Urinary bladder (tissue), 4 donors: ENCODE data around the gene HOPX. TPM values are rescaled to one million over a fixed set of nuclear protein-coding genes. Genes with fewer than 3 reads are reported as not detected.
"Not testable (repeated sequence)": the region's sequence is repeated elsewhere in the genome, so short reads cannot be mapped to it uniquely, and the experiment has no call there.

ENCODE experiments used
- DNase-seq: peaks from one replicate; pipeline ENCODE4 v3.0.0-alpha.2; 2015; ENCODE audit errors: extremely low spot score
- H3K27ac ChIP-seq: one replicate; pipeline ENCODE4 v1.5.1; 2013; ENCODE audit warnings: low read depth, mild to moderate bottlenecking, moderate library complexity
- H3K36me3 ChIP-seq: one replicate; pipeline ENCODE4 v1.6.1; 2013; ENCODE audit warnings: mild to moderate bottlenecking, moderate library complexity; ENCODE audit not compliant: insufficient read depth
- H3K4me1 ChIP-seq: one replicate; pipeline ENCODE4 v1.6.1; 2013; ENCODE audit warnings: mild to moderate bottlenecking, moderate library complexity; ENCODE audit not compliant: insufficient read depth
- H3K4me3 ChIP-seq: one replicate; pipeline ENCODE4 v1.5.1; 2013; ENCODE audit warnings: low read depth, low read length
- WGBS: extraction: QIAGEN DNeasy Blood & Tissue Kit; methylation state at CpG from one replicate; pipeline ENCODE4 v1.1.7; 2013; 5-methylcytosine and 5-hydroxymethylcytosine counted together
- polyA plus RNA-seq: library from polyadenylated mRNA; stranded (reverse); fragments of 200-250 nt; gene quantifications from one replicate; pipeline ENCODE4 v1.2.3, GENCODE V29; 2013
- total RNA-seq: library from RNA; depleted of rRNA; stranded (reverse); fragments of >200 nt; gene quantifications from one replicate; pipeline ENCODE4 v1.2.3, GENCODE V29; 2014
- donor health status: healthy with polysubstance abuse.
- donor health status: healthy.

HOPX gene
- total and polyA plus RNA-seq, 2 donors: 43.7 to 45.9 TPM

GRCh38 chr4:56699537-56700105, 18.5 kb upstream of the HOPX start:
- Histone ChIP-seq H3K36me3 (no peaks in the 10 kb centered on the region), H3K27ac (no peak overlapping the region), H3K4me3 (no peak overlapping the region), H3K4me1 (no peaks in the 10 kb centered on the region)
- no peak for DNase-seq
- 67% methylated on average over 2 of the region's 2 CpGs for WGBS

- Histone ChIP-seq H3K27ac (no peak overlapping the region), H3K4me1 (no peaks in the 10 kb centered on the region), H3K4me3 (no peak overlapping the region), H3K36me3 (no peaks in the 10 kb centered on the region)
- 81% methylated on average over 4 of the region's 4 CpGs for WGBS
- DNase-seq: no peak
Measured at GRCh38 chr4:56698329-56698728, 17.2 kb upstream of the HOPX start.

- Histone ChIP-seq H3K4me1 (no peaks in the 10 kb centered on the region), H3K36me3 (no peaks in the 10 kb centered on the region), H3K4me3 (no peak overlapping the region), H3K27ac (no peak overlapping the region)
- WGBS: 83% methylated on average over 5 of the region's 5 CpGs
- DNase-seq: no peak
Measured at GRCh38 chr4:56696056-56696455, 15.0 kb upstream of the HOPX start.

- not testable (repeated sequence) for H3K4me3 ChIP-seq, H3K27ac ChIP-seq, DNase-seq, H3K4me1 ChIP-seq, H3K36me3 ChIP-seq
- WGBS: 90% methylated on average over 19 of the region's 35 CpGs
Measured at GRCh38 chr4:56693476-56693875, 12.4 kb upstream of the HOPX start.

GRCh38 chr4:56692576-56692975, 11.5 kb upstream of the HOPX start:
- no peak for DNase-seq
- Histone ChIP-seq H3K27ac (no peak overlapping the region), H3K36me3 (no peaks in the 10 kb centered on the region), H3K4me1 (no peaks in the 10 kb centered on the region), H3K4me3 (no peak overlapping the region)
- WGBS: 68% methylated on average over 4 of the region's 4 CpGs

GRCh38 chr4:56691425-56691824, 10.3 kb upstream of the HOPX start:
- Histone ChIP-seq H3K36me3 (no peaks in the 10 kb centered on the region), H3K4me1 (no peaks in the 10 kb centered on the region), H3K27ac (no peak overlapping the region), H3K4me3 (no peak overlapping the region)
- WGBS: 54% methylated on average over 3 of the region's 3 CpGs
- DNase-seq: no peak

GRCh38 chr4:56690393-56690792, 9.3 kb upstream of the HOPX start:
- no peak overlapping the region for H3K27ac ChIP-seq
- no peaks in the 10 kb centered on the region for H3K4me1 ChIP-seq
- H3K36me3 ChIP-seq: no peaks in the 10 kb centered on the region
- no peak overlapping the region for H3K4me3 ChIP-seq
- WGBS: 72% methylated on average over 1 of the region's 1 CpG
- no peak for DNase-seq

- no peaks in the 10 kb centered on the region for H3K36me3 ChIP-seq
- no peaks in the 10 kb centered on the region for H3K4me1 ChIP-seq
- DNase-seq: no peak
- 93% methylated on average over 2 of the region's 2 CpGs for WGBS
- no peak overlapping the region for H3K4me3 ChIP-seq
- no peak overlapping the region for H3K27ac ChIP-seq
Measured at GRCh38 chr4:56689201-56689969, 8.3 kb upstream of the HOPX start.

- 80% methylated on average over 2 of the region's 2 CpGs for WGBS
- Histone ChIP-seq H3K4me1 (no peaks in the 10 kb centered on the region), H3K4me3 (no peak overlapping the region), H3K27ac (no peak overlapping the region), H3K36me3 (no peaks in the 10 kb centered on the region)
- DNase-seq: no peak
Measured at GRCh38 chr4:56688094-56688647, 7.1 kb upstream of the HOPX start.

- 88% methylated on average over 3 of the region's 3 CpGs for WGBS
- Histone ChIP-seq H3K4me1 (no peaks in the 10 kb centered on the region), H3K27ac (no peak overlapping the region), H3K36me3 (no peaks in the 10 kb centered on the region), H3K4me3 (no peak overlapping the region)
- no peak for DNase-seq
Measured at GRCh38 chr4:56686537-56687231, 5.6 kb upstream of the HOPX start.

GRCh38 chr4:56684320-56685050, 3.4 kb upstream of the HOPX start:
- no peak overlapping the region for H3K27ac ChIP-seq
- H3K4me1 ChIP-seq: peaks cover 2% of the 10 kb centered on the region
- WGBS: 79% methylated on average over 4 of the region's 4 CpGs
- H3K4me3 ChIP-seq: no peak overlapping the region
- no peaks in the 10 kb centered on the region for H3K36me3 ChIP-seq
- DNase-seq: no peak

GRCh38 chr4:56683455-56683854, 2.4 kb upstream of the HOPX start:
- Histone ChIP-seq H3K36me3 (no peaks in the 10 kb centered on the region), H3K4me1 (peaks cover 2% of the 10 kb centered on the region), H3K27ac (no peak overlapping the region), H3K4me3 (no peak overlapping the region)
- no peak for DNase-seq
- 98% methylated on average over 2 of the region's 2 CpGs for WGBS

GRCh38 chr4:56681853-56682525, 893 bp upstream of the HOPX start:
- Histone ChIP-seq H3K27ac (no peak overlapping the region), H3K36me3 (no peaks in the 10 kb centered on the region), H3K4me3 (no peak overlapping the region), H3K4me1 (peaks cover 2% of the 10 kb centered on the region)
- no peak for DNase-seq
- 45% methylated on average over 12 of the region's 12 CpGs for WGBS
